Stimulated activated CD4-positive, alpha-beta T cell treated with anti-CD3 and anti-CD28 coated beads, Interleukin-15, amount 100 ng/mL, for 48 hours (primary cell): ENCODE measurements around the gene LIMA1.

ENCODE experiments used
- DNase-seq, 2 donors: peaks; one replicate each; pipeline ENCODE4 v3.0.0-alpha.2; 2020; ENCODE audit warnings: low read depth in 2 of 2

LIMA1 gene

DNA sequence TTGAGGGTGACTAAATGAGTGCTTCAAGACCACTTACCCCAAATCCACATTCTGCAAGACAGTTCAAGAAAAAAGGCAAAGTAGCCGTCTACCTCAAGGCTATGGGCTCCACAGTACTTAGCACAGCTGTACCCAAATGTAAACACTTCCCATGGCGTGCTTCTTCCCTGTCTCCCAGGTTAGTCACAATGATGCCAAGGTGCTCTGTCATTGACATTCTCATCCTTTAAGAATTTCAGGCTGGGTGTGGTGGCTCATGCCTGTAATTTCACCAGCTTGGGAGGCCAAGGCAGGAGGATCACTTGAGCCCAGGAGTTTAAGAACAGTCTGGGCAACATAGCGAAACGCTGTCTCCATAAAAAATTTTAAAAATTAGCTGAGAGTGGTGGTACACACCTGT is 64.9 kb downstream of the LIMA1 start:
- no peak for DNase-seq

DNA sequence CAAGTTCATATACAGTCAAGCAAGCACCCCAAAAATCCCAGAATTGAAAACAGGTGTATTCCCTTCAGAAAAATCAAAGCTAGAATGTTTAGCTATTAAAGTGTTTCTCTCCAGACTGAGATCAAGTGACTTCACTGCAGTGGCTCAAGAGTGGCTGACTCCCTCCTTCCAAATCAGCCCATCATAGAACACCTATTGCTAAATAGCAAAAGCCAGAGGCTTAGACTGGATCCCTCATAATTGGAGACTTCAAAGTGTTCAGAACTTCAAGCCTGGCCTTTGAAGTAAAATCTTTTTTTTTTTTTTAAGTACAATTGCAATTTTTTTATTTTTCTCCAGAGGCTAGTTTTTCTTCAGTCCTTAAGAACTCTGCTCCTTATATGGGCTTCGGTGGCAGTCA is 66.1 kb downstream of the LIMA1 start:
- no peak for DNase-seq

DNA sequence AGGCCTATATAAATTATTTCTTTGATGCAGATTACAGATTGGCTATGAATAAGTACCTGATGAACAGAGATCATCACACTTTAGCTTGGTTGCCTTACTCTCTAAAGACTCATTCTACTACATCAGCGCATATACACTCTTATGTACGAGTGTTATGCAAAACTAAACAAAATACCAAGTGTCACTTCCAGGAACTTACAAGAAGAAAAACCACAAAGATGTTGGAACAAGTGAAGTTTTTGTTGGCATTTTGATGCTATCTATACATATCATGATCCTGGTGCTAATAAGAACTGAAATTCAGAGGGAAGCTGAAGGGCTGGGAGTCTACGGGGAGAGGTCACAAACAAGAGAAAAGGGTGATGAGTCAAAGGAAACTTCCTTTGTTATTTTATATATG is 68.3 kb downstream of the LIMA1 start:
- no peak for DNase-seq

DNA sequence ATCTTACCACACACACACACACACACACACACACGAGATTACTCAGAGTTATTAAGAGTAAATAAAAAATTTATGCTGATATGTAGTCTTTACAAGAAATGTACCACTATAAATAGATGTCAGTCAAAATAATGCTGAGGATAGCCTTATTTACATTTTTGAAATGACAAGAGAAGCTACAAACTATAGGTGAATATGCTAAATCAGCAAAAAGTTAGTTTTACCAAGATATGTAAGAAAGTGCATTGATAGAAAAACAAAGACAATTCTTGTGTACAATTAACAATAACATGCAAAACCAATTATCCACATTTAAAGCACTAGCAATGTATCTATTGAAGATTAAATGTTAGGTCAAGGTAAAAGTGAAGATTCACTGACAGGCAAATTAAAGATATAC is 69.3 kb downstream of the LIMA1 start:
- DNase-seq: no peak

DNA sequence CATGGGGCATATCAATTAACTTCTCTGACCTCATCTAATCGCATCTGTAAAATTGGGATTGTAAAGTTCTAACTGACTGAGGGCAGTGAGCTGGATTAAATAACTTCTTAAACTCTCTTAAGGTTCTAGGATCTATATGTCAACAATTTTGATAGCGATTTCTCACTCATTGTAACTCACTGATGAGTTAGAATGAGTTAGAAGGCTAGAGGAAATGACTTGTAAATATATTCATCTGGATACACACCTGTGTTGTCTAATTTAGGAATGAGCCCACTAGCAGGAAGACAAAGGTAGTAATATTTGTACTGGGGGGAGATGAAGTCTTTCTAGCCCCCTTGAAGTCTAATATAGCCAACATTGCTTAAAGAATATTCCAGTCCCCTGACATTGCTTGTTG is 69.9 kb downstream of the LIMA1 start:
- DNase-seq: no peak

DNA sequence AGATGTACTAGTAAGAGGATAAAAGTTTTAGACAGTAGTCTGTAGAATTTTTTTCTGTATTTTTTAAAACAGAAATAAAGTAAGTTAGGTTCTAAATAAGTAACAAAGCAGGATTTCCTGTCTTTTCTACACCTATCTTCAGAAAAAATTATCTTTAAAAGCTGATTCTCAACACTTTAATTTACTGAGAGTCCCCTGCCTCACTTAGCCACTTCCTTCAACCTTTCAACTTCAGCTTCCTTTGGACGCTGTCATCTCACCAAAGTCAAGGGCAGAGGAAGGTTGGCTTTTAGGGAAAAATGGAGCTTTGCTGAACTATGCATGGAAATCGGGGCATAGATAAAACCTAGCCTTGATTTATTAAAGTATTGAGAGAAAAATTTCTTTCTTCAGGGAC is 71.3 kb downstream of the LIMA1 start:
- DNase-seq: no peak

DNA sequence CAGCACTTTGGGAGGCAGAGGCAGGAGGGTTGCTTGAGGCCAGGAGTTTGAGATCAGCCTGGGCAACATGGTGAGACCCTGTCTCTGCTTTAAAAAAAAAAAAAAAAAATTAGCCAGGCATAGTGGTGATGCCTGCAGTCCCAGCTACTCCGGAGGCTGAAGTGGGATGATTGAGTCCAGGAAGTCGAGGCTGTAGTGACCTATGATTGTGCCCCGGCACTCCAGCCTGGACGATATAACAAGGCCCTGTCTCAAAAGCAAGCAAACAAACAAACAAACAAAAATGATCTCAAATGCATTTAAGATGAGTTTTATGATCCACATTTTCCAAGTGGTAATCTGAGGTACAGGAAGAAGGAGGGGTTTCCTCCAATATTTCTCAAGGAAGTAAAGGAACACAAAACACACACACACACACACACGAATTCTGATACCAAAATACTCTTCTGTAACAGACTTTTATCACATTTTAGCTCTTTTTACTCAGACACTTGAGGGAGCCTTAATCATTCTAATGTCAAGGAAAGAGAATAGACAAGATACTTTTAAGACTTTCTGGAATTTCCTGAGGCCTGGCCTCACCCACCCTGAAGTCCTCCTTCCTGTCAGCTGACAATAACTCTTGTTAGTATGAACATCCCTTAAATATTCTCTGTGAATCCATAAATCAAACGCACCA is 71.8 kb downstream of the LIMA1 start:
- DNase-seq: no peak

DNA sequence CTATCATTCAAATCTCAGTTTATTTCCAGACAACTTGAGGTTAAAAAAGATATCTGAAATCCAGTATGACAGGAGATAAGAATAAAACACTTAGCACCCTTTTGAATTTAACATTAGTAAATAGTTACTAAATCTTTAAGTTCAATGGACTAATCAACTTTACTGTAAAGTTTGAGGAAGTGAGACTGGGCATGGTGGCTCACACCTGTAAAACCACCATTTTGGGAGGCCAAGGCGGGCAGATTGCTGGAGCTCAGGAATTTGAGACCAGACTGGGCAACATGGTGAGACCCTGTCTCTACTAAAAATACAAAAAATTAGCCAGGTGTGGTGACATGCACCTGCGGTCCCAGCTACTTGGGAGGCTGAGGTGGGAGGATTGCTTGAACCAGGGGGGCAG is 75.9 kb downstream of the LIMA1 start:
- no peak for DNase-seq

DNA sequence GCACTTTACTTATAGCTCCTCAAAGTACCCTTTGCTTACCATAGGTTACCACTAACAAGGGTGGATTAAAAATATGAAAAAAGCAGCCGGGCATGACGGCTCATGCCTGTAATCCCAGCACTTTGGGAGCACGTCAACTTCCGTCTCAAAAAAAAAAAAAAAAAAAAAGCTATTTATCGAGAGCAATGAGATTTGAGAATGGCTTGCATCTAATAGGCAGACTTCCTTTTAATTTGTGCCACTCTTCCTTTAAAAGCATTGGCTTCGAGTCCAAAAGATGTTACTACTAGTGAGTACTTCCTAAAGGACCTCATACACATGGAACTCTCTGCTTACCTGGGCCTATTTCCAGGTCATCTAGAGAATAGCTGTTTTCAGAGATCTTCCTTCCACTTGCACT is 77.7 kb downstream of the LIMA1 start:
- DNase-seq: no peak

DNA sequence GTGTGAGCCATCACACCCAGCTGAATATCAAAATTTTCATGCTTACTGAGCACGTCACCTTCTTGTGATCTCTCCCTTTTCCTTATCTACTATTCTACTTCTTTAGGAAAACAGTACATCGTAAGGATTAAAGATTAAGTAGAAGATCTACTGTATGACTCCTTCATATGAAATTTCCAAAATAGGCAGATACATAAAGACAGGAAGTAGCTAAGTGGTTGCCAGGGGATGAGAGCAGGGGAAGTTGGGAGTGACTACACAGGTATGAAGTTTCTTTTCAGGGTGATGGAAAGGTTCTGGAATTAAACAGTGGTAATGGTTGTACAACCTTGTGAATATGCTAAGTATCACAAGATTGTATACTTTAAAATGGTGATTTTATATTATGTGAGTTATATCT is 79.6 kb downstream of the LIMA1 start:
- no peak for DNase-seq

DNA sequence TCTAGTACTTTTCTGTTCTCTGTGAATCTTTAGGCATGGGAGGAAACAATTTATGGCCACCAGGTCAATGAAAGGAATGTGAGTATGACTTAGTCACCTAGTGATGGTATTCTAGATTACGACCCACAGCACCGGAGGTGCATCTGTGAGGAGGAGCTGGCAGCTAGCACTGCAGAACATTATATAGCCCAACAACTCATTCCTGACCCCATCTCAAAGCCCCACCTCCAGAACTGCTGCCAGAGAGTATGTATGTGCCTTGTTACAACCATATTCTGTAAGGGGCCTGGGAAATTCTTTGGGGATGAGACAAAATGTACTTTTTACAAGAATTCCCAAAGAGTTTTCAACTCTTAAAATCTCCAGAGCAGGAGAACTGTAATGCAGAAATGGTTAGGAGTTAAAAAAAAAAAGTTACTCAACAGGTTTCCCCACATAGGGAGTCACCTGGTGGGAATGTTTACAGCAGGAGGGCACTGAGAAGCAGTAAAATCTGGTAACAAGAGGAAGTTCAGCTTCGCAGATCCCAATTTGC is 81.3 kb downstream of the LIMA1 start:
- DNase-seq: no peak

DNA sequence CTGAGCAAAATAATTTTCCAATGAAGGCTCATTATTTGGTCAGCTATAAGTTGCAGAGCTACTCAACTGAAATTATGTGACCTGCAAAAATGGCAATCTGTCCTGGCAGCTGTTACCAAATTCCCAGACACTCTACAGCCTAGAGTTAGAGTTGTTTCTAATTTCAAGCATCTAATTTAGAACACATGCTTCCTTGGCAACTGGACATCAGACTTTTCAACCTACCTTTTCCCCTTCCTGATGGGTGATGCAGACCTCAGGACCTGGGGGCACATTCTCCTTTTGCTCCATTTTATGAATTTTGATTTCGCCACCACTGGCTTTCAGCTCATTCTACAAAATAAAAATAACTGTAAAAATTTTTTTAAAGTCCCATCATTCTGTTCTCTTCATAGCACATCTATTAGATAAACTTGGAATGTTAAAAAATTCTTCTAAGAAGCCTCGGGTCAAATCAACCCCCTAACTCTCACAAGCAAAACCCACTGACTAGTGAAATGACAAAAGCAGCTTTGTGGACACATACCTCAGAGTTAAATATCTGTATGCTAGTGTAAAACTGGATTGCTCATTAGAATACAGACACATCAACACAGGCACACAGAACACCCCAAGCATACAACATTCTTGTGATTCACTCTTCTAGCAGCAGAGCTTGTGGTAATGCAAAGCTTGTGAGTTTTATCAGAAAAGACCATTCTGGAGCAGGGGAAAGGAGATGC is 82.6 kb downstream of the LIMA1 start:
- DNase-seq: no peak

DNA sequence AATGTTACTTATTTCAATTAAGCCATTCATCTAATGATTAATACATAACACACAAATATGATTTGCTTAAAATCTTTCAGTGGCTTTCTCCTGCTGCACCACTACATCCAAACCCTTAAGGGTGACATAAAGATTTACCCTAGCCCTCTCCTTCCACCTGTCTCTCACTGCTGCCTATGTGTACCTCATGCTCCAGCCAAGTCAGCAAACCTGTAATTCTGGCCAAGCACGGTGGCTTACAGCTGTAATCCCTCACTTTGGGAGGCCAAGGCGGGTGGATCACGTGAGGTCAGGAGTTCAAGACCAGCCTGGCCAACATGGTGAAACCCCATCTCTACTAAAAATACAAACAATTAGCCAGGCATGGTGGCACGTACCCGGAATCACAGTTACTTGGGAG is 84.5 kb downstream of the LIMA1 start:
- DNase-seq: no peak

DNA sequence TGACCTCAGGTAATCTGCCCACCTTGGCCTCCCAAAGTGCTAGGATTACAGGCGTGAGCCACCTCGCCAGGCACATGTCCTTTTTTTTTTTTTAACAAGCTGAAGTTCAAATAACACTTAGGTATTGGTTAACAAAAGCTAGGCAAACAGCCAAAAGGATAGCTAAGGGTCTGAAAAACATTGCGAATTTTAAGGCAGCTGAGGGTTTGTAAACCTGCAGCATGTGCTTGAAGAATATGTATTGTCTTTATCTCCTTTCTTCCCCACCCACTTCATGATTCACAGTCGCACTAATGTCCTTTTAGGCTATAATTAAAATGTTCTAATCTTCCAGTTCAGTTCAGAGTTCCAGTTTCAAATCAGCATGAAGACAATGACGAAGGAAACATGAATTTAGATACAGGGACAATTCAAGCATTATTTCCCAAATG is 86.0 kb downstream of the LIMA1 start:
- DNase-seq: no peak

DNA sequence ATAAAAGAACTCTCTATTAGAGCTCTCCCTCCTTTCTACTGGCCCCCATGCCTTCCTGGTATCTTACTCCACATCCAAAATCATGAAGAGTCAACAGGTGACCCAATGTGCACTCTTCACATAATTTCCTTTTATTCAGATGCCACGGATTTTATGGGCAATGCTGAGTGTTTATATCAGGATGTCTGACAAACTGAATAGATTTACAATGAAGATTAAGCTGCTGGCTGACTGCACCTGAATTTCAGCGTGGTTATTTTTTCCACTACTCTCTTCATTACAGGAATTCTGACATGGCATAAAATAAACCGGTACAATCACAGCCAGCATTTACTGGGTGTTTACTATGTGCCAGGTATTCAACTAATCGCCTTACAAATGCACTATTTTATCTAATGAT is 86.8 kb downstream of the LIMA1 start:
- no peak for DNase-seq

DNA sequence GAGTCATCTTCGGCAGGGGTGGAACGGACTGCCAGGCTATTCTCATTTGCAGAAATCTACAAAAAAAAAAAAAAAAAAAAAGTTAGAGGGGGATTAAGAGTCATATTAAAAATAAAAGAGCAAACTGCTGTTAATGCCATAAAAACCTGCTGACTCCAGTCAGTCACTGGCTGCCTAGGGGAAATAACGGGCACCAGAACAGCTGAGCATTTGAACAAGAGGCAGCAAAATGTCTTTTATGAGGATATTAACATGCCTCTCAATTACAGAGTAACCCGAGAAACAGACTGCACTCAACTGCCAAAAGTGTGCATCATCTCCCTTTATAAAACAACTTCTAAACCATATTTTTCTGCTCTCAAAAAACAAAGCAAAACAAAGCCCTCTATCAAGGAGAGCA is 87.5 kb downstream of the LIMA1 start:
- no peak for DNase-seq

DNA sequence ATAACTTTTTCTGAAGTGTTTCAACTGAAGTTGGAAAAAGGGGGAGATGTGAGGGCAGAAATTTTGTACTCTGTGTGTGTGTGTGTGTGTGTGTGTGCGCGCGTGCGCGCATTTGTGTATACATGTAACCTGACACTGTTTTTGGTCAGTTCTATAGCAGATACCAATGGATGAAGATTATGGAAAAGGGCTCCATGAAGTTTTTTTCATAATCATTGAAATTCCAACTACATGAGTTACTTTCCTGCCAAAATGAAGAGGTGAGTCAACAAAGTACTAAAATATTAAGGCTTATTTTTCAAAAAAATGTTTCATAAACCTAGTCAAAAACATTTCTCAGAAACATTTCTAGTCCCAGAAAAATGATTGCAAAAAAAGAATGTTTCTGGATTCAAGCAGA is 90.4 kb downstream of the LIMA1 start:
- no peak for DNase-seq

DNA sequence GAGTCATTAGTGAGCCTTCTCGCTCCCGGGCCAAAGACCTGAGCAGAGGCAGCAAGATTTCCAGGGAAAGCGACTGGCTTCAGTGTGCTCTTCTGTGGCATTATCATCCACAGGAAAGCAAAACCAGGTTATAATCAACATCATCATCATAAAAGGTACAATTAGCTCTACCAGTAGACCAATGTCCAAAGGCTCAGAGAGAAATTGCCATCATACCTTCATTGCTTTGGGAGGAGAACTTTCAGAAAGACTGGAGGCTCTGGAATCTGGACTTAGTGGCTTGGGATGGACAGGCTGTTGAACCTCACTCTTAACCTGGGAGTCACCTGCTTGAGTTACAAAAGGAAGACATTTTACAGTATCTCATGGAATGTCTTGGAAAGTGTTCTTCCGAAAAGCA is 91.1 kb downstream of the LIMA1 start:
- no peak for DNase-seq

DNA sequence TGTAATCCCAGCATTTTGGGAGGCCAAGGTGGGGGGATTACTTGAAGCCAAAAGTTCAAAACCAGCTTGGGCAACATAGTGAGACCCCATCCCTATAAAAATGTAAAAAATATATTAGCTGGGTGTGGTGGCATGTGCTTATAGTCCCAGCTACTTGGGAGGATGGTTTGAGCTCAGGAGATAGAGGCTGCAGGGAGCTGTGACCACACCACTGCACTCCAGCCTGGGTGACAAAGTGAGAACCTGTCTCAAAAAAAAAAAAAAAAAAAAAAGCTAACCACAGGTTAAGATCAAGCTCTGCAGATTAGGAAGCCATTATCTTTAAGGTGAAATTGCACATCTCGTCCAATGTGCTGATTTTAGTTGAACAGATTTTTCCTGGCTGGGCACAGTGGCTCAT is 92.5 kb downstream of the LIMA1 start:
- DNase-seq: no peak

DNA sequence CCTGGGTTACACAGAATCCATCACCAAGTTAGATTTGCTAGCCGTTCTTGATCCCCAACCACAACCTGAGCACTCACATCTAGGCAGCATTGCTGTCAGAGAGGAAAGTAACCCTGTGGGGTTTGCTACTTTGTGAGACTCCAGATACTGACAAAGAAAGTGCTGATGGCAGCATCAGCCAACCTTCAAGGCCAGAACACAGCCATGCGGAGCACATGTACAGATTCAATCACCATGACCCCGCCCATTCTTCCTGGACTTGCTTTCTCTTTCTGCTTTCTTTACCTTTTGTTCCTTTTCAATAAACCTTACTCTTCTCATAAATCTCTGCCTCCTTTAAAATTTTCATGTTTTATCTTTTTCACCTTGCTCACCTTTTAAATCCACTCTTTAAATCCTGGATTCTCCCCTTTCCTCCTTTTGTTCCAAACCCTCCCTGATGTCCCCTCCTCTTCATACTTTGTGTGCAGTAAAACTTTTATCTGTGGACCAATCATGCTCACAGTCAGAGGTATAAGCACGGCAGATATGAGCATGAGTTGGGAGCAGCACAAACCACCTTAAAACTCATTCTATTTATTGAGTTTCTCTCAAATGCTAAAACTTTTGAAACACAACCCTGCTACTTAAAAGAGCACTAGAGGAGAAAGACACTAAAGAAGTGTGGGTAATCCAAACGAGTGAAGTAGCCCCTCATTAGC is 94.3 kb downstream of the LIMA1 start:
- peak in 1 of 2 donors; percentile 28 for DNase-seq

DNA sequence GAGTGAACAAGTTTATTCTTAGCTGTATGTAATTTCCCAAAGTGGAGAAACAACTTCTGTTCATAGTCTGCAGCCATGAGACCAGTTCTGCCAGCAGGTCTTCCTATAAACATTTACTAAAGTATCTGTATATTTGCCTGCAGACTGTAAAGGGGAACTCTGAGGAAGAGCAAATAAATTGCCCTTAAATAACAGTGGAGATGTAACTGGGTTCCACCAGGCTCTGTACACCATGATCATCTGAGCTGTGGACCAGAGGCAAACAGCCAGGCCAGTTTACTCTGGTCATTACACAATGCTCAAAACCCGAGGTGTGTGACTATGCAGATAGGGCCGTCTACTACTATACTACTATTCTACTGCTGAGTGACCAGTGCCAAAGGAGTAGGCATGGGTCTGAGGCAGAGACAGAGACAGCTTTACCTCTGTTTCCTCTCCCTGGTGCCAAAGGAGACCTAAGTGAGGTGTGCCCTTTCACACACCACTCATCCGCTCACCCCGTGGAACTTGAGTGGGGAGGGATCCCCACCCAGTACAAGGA is 95.0 kb downstream of the LIMA1 start:
- DNase-seq: no peak

DNA sequence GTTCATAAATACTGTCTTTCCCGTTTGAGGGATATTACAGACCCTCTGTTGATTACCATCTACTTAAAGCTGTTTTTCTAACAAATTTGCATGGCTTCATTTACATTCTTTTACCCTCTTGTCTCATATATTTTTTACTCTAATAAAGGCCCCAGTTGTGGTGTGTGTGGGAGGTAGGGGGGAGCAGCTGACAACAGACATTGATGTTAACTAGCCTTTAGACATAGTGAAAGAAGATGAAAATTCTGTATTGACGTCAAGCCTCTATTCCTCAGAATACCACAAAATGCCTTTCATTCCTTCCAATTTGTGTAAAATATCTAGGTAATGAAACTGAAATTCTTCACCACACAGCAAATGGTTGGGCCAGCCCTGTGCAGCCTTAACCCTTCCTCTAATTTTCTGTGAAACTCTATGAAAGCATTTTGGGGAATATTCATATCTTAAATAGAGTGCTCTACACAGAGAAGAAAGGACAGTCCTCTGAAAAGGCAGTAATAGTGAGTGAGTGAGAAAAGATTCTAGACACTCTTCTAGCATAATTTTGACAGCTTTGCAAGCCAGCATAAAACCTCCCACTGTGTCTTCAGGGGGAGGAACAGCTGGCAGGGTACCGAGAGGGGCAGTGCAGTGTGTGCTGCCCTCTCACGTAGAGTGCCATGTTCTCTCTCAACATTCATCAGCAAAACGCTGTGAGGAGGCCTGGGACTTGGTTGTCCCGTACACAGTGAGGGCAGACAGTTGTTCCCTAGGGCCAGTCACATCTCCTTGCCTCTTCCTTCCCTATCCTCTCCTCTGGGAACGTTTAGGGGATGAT is 96.0 kb downstream of the LIMA1 start:
- peak; percentile 29 to 35 for DNase-seq
